BJ (cell line): Measurements from ENCODE around the gene NPBWR2. TPM values are rescaled to one million over a fixed set of nuclear protein-coding genes. Genes with fewer than 3 reads are reported as not detected.

Source experiments
- CTCF ChIA-PET: fragments of 350-600 bp; formaldehyde crosslinking; extraction: SDS; loops from one replicate; lab custom pipeline; 2021; ENCODE audit warnings: antibody characterized with exemption, inconsistent platforms; lab: Yijun Ruan, JAX
- POLR2A ChIA-PET: fragments of 300-600 bp; sonication (Branson Sonifier 250); formaldehyde crosslinking; extraction: SDS; loops from one replicate; lab custom pipeline; 2021; ENCODE audit warnings: antibody characterized with exemption; lab: Charles Lee
- DNase-seq: peaks from one replicate; pipeline ENCODE4 v3.0.0-alpha.2; 2011; ENCODE audit warnings: low read depth
- H3K27me3 ChIP-seq: 2 replicates; pipeline ENCODE4 v1.6.0; 2011; ENCODE audit warnings: low read length; ENCODE audit not compliant: control insufficient read depth, insufficient read depth
- H3K36me3 ChIP-seq: 2 replicates; pipeline ENCODE4 v1.5.1; 2011; ENCODE audit warnings: low read length; ENCODE audit not compliant: control insufficient read depth, insufficient read depth
- H3K4me3 ChIP-seq: 2 replicates; pipeline ENCODE4 v1.5.1; 2011; ENCODE audit warnings: low read depth, mild to moderate bottlenecking, control low read depth, low read length
- CTCF ChIP-seq: IDR thresholded peaks from 2 replicates; pipeline ENCODE4 v1.5.1; 2011; ENCODE audit warnings: low read depth, mild to moderate bottlenecking, control low read depth, inconsistent platforms, low read length, moderate library complexity; ENCODE audit not compliant: insufficient read depth
- polyA minus RNA-seq: library from RNA; depleted of rRNA, polyadenylated mRNA; stranded (reverse); fragments of >200 nt; gene quantifications from 2 replicates; pipeline ENCODE4 v1.2.3, GENCODE V29; 2011; rRNA and poly(A)+ RNA removed
- polyA plus RNA-seq: library from polyadenylated mRNA; depleted of rRNA; stranded (reverse); fragments of >200 nt; gene quantifications from 2 replicates; pipeline ENCODE4 v1.2.3, GENCODE V29; 2011; rRNA removed

NPBWR2 gene
- polyA plus RNA-seq (not detected in 2 replicates), polyA minus RNA-seq (not detected in 2 replicates)

- CTCF ChIA-PET, result interaction anchor here (4.2 kb wide), 1 partner anchor 13 kb away, joined by 20 read pairs; no protein-coding TSS in a partner anchor
- Histone ChIP-seq H3K27me3 (peaks cover 8% of the 10 kb centered on the region), H3K4me3 (no peak within 1 kb of the TSS)
Observed at GRCh38 chr20:64106981-64107735, at the start of gene NPBWR2. NPBWR2 (minus strand) TSS chr20:64107565; CDS start chr20:64106831, 734 bp downstream.

GRCh38 chr20:64156136-64156885 is 48.9 kb upstream of the NPBWR2 start:
- DNase-seq, result no peak
- H3K27me3 ChIP-seq, result peaks cover 8% of the 10 kb centered on the region
- H3K36me3 ChIP-seq, result no peaks in the 10 kb centered on the region
- CTCF ChIA-PET, result interaction anchor here (0.7 to 0.8 kb wide), 2 partner anchors 9 to 35 kb away, joined by 3 read pairs; no protein-coding TSS in a partner anchor
- no peak for TF ChIP-seq CTCF
- POLR2A ChIA-PET, result no interaction called here
- H3K4me3 ChIP-seq, result no peak overlapping the region

More at GRCh38 chr20:64106981-64107735, at the start of gene NPBWR2:
- no peaks in the 10 kb centered on the region for H3K36me3 ChIP-seq
- no peak for TF ChIP-seq CTCF
- no peak for DNase-seq
- POLR2A ChIA-PET, result no interaction called here

GRCh38 chr20:64155258-64156135 is 48.1 kb upstream of the NPBWR2 start:
- H3K27me3 ChIP-seq, result peaks cover 3% of the 10 kb centered on the region; the same call in 1 of the 2 replicates
- TF ChIP-seq CTCF, result no peak
- CTCF ChIA-PET, result interaction anchor here (0.7 to 1.1 kb wide), 2 partner anchors 10 to 17 kb away, joined by 3 read pairs; no protein-coding TSS in a partner anchor
- H3K4me3 ChIP-seq, result no peak overlapping the region
- POLR2A ChIA-PET, result no interaction called here
- DNase-seq, result no peak
- H3K36me3 ChIP-seq, result no peaks in the 10 kb centered on the region

GRCh38 chr20:64154590-64155257 is 47.4 kb upstream of the NPBWR2 start:
- H3K4me3 ChIP-seq, result no peak overlapping the region
- DNase-seq, result no peak
- no peak for TF ChIP-seq CTCF
- ChIA-PET POLR2A (no interaction called here), CTCF (interaction anchor here (1.1 kb wide), 1 partner anchor 16 kb away, joined by 3 read pairs; no protein-coding TSS in a partner anchor)
- no peaks in the 10 kb centered on the region; the same call in 1 of the 2 replicates for H3K27me3 ChIP-seq
- H3K36me3 ChIP-seq, result no peaks in the 10 kb centered on the region
